Stimulated activated CD4-positive, alpha-beta T cell treated with anti-CD3 and anti-CD28 coated beads, Interleukin-1b, Interleukin-23, amount 100 ng/mL, for 24 hours (primary cell): ENCODE data around the gene NPAS3.

ENCODE experiments used
- DNase-seq, 4 experiments: peaks; one replicate each; pipeline ENCODE4 v3.0.0-alpha.2; 2020; ENCODE audit warnings: low read depth in 4 of 4, low spot score in 1 of 4

Gene NPAS3

GRCh38 chr14:33315217-33315616 lies 376.5 kb downstream of the NPAS3 start:
- no peak for DNase-seq

GRCh38 chr14:33315721-33316120 lies 377.0 kb downstream of the NPAS3 start:
- no peak for DNase-seq

- DNase-seq: no peak
Observed at GRCh38 chr14:33317675-33318074, 379.0 kb downstream of the NPAS3 start.

GRCh38 chr14:33323979-33324378 lies 385.3 kb downstream of the NPAS3 start:
- DNase-seq: no peak

GRCh38 chr14:33331176-33331949 lies 392.7 kb downstream of the NPAS3 start:
- DNase-seq: no peak

- DNase-seq: no peak
Observed at GRCh38 chr14:33332497-33332896, 393.8 kb downstream of the NPAS3 start.

GRCh38 chr14:33335366-33335765 lies 396.7 kb downstream of the NPAS3 start:
- DNase-seq: no peak

- no peak for DNase-seq
Observed at GRCh38 chr14:33342299-33342974, 403.8 kb downstream of the NPAS3 start.

- no peak for DNase-seq
Observed at GRCh38 chr14:33343016-33343415, 404.3 kb downstream of the NPAS3 start.

- no peak for DNase-seq
Observed at GRCh38 chr14:33347796-33348195, 409.1 kb downstream of the NPAS3 start.

GRCh38 chr14:33348510-33348909 lies 409.8 kb downstream of the NPAS3 start:
- DNase-seq: no peak

GRCh38 chr14:33349871-33350270 lies 411.2 kb downstream of the NPAS3 start:
- no peak for DNase-seq

- DNase-seq: no peak
Observed at GRCh38 chr14:33350366-33350990, 411.8 kb downstream of the NPAS3 start.

- DNase-seq: no peak
Observed at GRCh38 chr14:33352821-33353220, 414.1 kb downstream of the NPAS3 start.

GRCh38 chr14:33356181-33356580 lies 417.5 kb downstream of the NPAS3 start:
- no peak for DNase-seq

GRCh38 chr14:33357225-33358010 lies 418.7 kb downstream of the NPAS3 start:
- DNase-seq: no peak

- no peak for DNase-seq
Observed at GRCh38 chr14:33359288-33359881, 420.7 kb downstream of the NPAS3 start.

GRCh38 chr14:33362934-33363333 lies 424.3 kb downstream of the NPAS3 start:
- no peak for DNase-seq

GRCh38 chr14:33363682-33364081 lies 425.0 kb downstream of the NPAS3 start:
- DNase-seq: no peak

- DNase-seq: no peak
Observed at GRCh38 chr14:33364466-33364865, 425.8 kb downstream of the NPAS3 start.

GRCh38 chr14:33369041-33369440 lies 430.4 kb downstream of the NPAS3 start:
- no peak for DNase-seq
